Thoracic aorta (tissue), 2 donors: ENCODE measurements around the gene SYDE2. TPM values are rescaled to one million over a fixed set of nuclear protein-coding genes. Genes with fewer than 3 reads are reported as not detected.
"Not testable (repeated sequence)": the region's sequence is repeated elsewhere in the genome, so short reads cannot be mapped to it uniquely, and the experiment has no call there.

Experiments
- ATAC-seq: fragments of 150-250 bp; one replicate; pipeline ENCODE4 v1.8.0; 2017; ENCODE audit warnings: low read depth; ENCODE audit not compliant: insufficient number of reproducible peaks, low FRiP score
- DNase-seq: peaks from one replicate; pipeline ENCODE4 v3.0.0-alpha.2; 2020; ENCODE audit warnings: low spot score
- H3K27ac ChIP-seq, 2 donors: fragments of 200-600 bp; sonication (generic); 1 replicate in 1 of 2; 2 replicates in 1 of 2; pipeline ENCODE4 v1.5.1; 2016; ENCODE audit warnings: mild to moderate bottlenecking in 2 of 2, moderate library complexity in 2 of 2
- H3K27me3 ChIP-seq: fragments of 200-600 bp; sonication (generic); replicated peaks from 2 replicates; pipeline ENCODE4 v1.6.0; 2016; ENCODE audit warnings: mild to moderate bottlenecking; ENCODE audit not compliant: insufficient read depth
- H3K36me3 ChIP-seq: fragments of 200-600 bp; sonication (generic); one replicate; pipeline ENCODE4 v1.5.1; 2016
- H3K4me1 ChIP-seq, 2 donors: fragments of 200-600 bp; sonication (generic); 1 replicate in 1 of 2; 2 replicates in 1 of 2; pipeline versions ENCODE4 v1.5.1 to v1.6.0; 2016; ENCODE audit warnings: low read depth in 2 of 2, mild to moderate bottlenecking in 1 of 2; ENCODE audit not compliant: control insufficient read depth in 1 of 2
- H3K4me3 ChIP-seq: fragments of 200-600 bp; sonication (generic); 2 replicates; pipeline ENCODE4 v1.5.1; 2016; ENCODE audit warnings: mild to moderate bottlenecking
- H3K9me3 ChIP-seq: fragments of 200-600 bp; sonication (generic); 2 replicates; pipeline ENCODE4 v1.5.1; 2016
- total RNA-seq, 2 donors: library from RNA; depleted of rRNA; stranded (reverse); fragments of >200 nt; gene quantifications; one replicate each; pipeline versions ENCODE4 v1.1.0 to v1.2.3, GENCODE V29; 2016
- TF ChIP-seq, protein P1 (sequence below): fragments of 200-600 bp; sonication (generic); IDR thresholded peaks from one replicate; pipeline ENCODE4 v1.5.1; 2019; ENCODE audit warnings: antibody characterized with exemption

Gene SYDE2
- 10 to 100 TPM; 13.4 to 17.0 TPM for total RNA-seq

DNA sequence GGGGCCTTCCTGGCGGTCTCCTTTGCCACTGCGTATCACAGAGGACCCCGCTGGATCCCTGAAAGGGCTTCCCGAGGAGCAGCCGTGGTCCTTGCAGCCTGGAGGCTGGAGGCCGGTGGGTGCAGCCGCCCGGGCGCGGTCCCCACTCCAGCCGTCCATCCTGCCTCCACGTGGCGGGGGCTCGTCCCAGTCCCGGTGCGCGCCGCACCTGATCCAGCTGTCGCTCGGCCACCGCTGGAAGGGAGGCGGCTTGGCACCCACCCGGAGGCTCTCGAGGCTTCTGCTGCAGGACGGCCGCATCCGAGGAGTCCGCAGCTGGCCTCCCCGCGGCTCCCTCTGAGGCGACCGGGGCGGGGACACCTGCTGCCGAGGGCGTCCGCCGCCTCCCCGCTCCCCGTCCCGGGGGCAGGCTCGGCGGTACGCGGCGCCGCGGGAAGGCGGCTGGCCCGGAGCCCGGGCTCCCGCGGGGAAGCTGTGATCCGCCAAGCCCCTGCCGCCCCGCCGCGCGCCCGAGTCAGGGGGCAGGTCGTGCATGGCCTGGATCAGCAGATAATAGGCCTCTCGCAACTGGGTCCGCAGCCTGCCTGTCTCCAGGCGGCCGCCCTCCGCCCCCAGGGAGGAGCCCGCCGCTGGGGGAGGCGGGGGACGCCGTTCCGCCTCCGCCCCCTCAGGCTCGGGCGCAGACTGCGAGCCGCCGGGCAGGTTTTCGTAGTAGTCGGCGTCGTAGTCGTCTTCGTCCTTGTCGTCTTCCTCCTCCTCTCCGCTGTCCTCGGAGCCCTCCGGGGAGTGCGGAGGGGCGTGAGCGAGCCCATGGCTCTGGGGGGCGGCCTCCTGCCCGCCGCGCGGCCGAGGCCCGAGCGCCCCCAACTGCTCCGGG lies at the start of gene SYDE2:
TSS of gene SYDE2 (minus strand) at position 554 of the 877 bp plus-strand sequence. CDS start at position 534, 20 bp downstream.
- DNase-seq, result no peak

GRCh38 chr1:85249042-85249441 lies 48.2 kb upstream of the SYDE2 start:
- not testable (repeated sequence) for H3K4me3 ChIP-seq, H3K27me3 ChIP-seq, DNase-seq, H3K27ac ChIP-seq, H3K36me3 ChIP-seq, H3K9me3 ChIP-seq, ATAC-seq
- peaks cover 5 to 14% of the 10 kb centered on the region in 2 donors for H3K4me1 ChIP-seq

More for the DNA sequence above, at the start of gene SYDE2:
- H3K4me3 ChIP-seq, result peak within 1 kb of the TSS; percentile 97
- H3K4me1 ChIP-seq, result peaks cover 13 to 52% of the 10 kb centered on the region in 2 donors
- H3K27ac ChIP-seq, result peak within 1 kb of the TSS; percentile 96 to 97
- ATAC-seq, result peak; percentile 64
- H3K9me3 ChIP-seq, result no peaks in the 10 kb centered on the region
- H3K36me3 ChIP-seq, result no peaks in the 10 kb centered on the region
- H3K27me3 ChIP-seq, result peaks cover 3% of the 10 kb centered on the region
- TF ChIP-seq, protein P1, sequence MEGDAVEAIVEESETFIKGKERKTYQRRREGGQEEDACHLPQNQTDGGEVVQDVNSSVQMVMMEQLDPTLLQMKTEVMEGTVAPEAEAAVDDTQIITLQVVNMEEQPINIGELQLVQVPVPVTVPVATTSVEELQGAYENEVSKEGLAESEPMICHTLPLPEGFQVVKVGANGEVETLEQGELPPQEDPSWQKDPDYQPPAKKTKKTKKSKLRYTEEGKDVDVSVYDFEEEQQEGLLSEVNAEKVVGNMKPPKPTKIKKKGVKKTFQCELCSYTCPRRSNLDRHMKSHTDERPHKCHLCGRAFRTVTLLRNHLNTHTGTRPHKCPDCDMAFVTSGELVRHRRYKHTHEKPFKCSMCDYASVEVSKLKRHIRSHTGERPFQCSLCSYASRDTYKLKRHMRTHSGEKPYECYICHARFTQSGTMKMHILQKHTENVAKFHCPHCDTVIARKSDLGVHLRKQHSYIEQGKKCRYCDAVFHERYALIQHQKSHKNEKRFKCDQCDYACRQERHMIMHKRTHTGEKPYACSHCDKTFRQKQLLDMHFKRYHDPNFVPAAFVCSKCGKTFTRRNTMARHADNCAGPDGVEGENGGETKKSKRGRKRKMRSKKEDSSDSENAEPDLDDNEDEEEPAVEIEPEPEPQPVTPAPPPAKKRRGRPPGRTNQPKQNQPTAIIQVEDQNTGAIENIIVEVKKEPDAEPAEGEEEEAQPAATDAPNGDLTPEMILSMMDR, result no peak

DNA sequence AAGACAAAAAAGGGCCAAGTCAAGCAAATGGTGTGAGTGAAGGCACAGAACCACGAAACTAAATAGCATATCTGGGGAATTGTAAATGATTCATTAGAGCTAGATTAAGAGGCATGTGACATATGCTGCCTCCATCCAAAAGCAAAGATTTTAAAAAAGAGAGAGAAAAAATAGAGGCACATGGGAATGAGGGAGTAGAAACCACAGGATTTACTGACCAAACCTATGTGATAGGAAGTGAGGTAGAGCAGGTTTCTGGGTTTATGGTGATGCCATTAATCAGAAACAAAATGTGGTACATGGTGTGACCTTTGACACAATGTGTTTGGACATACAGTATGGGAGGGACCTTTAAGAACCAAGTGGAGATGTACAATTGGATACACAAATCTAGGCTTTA lies 45.1 kb upstream of the SYDE2 start:
- H3K27ac ChIP-seq, result no peak overlapping the region

GRCh38 chr1:85245456-85245855 lies 44.6 kb upstream of the SYDE2 start:
- no peak for DNase-seq
- no peak overlapping the region for H3K27ac ChIP-seq
- ATAC-seq, result no peak

More for the DNA sequence above, 45.1 kb upstream of the SYDE2 start:
- DNase-seq (no peak), ATAC-seq (no peak)
- no peak overlapping the region for H3K4me3 ChIP-seq
- no peaks in the 10 kb centered on the region for H3K27me3 ChIP-seq
- TF ChIP-seq, protein P1, result no peak
- H3K9me3 ChIP-seq, result no peaks in the 10 kb centered on the region
- H3K4me1 ChIP-seq, result peaks cover 9 to 30% of the 10 kb centered on the region in 2 donors
- no peaks in the 10 kb centered on the region for H3K36me3 ChIP-seq

GRCh38 chr1:85244271-85245061 lies 43.6 kb upstream of the SYDE2 start:
- H3K4me1 ChIP-seq, result peaks cover 18 to 42% of the 10 kb centered on the region in 2 donors

More at GRCh38 chr1:85245456-85245855, 44.6 kb upstream of the SYDE2 start:
- H3K36me3 ChIP-seq, result no peaks in the 10 kb centered on the region
- H3K27me3 ChIP-seq, result no peaks in the 10 kb centered on the region
- TF ChIP-seq, protein P1, result no peak
- H3K4me1 ChIP-seq, result peaks cover 14 to 34% of the 10 kb centered on the region in 2 donors
- H3K4me3 ChIP-seq, result no peak overlapping the region
- no peaks in the 10 kb centered on the region for H3K9me3 ChIP-seq

More at GRCh38 chr1:85244271-85245061, 43.6 kb upstream of the SYDE2 start:
- Histone ChIP-seq H3K27ac (peak overlapping the region in 1 of 2 donors; percentile 8), H3K9me3 (no peaks in the 10 kb centered on the region), H3K36me3 (no peaks in the 10 kb centered on the region), H3K4me3 (no peak overlapping the region), H3K27me3 (no peaks in the 10 kb centered on the region)
- ATAC-seq (no peak), DNase-seq (no peak)
- TF ChIP-seq, protein P1, result no peak
